HCT116 (cell line): ENCODE data around the gene SOWAHC.
A peak's percentile ranks its signal among the peaks of the same experiment; 100 is the strongest.

Experiments
- ATF3 ChIP-seq: IDR thresholded peaks from 2 replicates; pipeline ENCODE4 v1.6.1; 2012
- CEBPB ChIP-seq: IDR thresholded peaks from 2 replicates; pipeline ENCODE4 v1.6.1; 2012; ENCODE audit warnings: low read depth
- CTCF ChIP-seq, 3 experiments: fragments of 200-600 bp in 1 of 3; sonication (generic) in 1 of 3; IDR thresholded peaks in 2 of 3; conservative IDR thresholded peaks in 1 of 3; 2 replicates each; pipeline ENCODE4 v1.5.1; 2012 to 2017; ENCODE audit warnings: low read depth in 2 of 3, low read length in 2 of 3, antibody characterized with exemption in 1 of 3, borderline replicate concordance in 1 of 3, control low read depth in 1 of 3, mild to moderate bottlenecking in 1 of 3, mixed read lengths in 1 of 3, mixed run types in 1 of 3, moderate library complexity in 1 of 3; ENCODE audit not compliant: insufficient read depth in 1 of 3
- EZH2 ChIP-seq: fragments of 200-600 bp; sonication (generic); IDR thresholded peaks from 2 replicates; pipeline ENCODE4 v1.6.1; 2017; ENCODE audit warnings: antibody characterized with exemption, mixed run types
- FOSL1 ChIP-seq: IDR thresholded peaks from 2 replicates; pipeline ENCODE4 v1.6.1; 2012; ENCODE audit warnings: low read depth
- POLR2A ChIP-seq: IDR thresholded peaks from 2 replicates; pipeline ENCODE4 v1.7.0; 2011; ENCODE audit warnings: borderline replicate concordance; ENCODE audit not compliant: insufficient read depth, insufficient read length; ENCODE audit errors: extremely low read depth
- POLR2AphosphoS5 ChIP-seq: IDR thresholded peaks from 2 replicates; pipeline ENCODE4 v1.6.1; 2011; ENCODE audit warnings: mild to moderate bottlenecking, low read depth, low read length, moderate library complexity
- RAD21 ChIP-seq: IDR thresholded peaks from 2 replicates; pipeline ENCODE4 v1.6.1; 2012; ENCODE audit warnings: low read depth, mild to moderate bottlenecking
- SRF ChIP-seq: IDR thresholded peaks from 2 replicates; pipeline ENCODE4 v1.6.1; 2012; ENCODE audit warnings: low read depth
- TF ChIP-seq, protein P1 (sequence below): IDR thresholded peaks from 2 replicates; pipeline ENCODE4 v1.6.1; 2011; ENCODE audit warnings: mild to moderate bottlenecking, low read length, moderate library complexity; ENCODE audit not compliant: insufficient replicate concordance; ENCODE audit errors: extremely low read depth

DNA sequence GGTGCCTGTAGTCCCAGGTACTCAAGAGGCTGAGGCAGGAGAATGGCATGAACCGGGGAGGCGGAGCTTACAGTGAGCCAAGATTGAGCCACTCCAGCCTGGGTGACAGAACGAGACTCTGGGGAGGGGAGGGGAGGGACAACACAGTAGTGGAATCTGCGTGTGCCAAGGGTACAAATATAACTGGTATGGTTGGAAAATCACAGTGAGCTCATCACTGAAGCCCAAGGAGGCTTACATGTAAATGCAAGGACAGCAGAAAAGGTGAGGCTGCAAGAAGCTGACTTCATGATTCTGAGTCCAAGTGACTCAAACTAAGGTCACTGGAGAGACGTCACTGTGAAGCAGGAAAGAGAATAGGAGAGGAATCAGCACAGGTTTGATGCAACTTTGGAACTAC, 9.6 kb upstream of the SOWAHC start:
- no peak for TF ChIP-seq CTCF (IDR thresholded peaks at IDR 0.05 in 2 of 3, conservative IDR thresholded peaks at IDR 0.05 in 1 of 3; ENCODE audit: borderline replicate concordance in 1 of 3, insufficient read depth in 1 of 3, low read depth in 2 of 3, low read length in 2 of 3)
- no peak for TF ChIP-seq EZH2
- peak; percentile 40; the same call in 1 of the 2 replicates for TF ChIP-seq POLR2AphosphoS5
- TF ChIP-seq POLR2A, result no peak
- 0 out of 2 replicates have a peak, but pooled peaks have one; percentile 29 for TF ChIP-seq CEBPB
- peak; percentile 57; the same call in 1 of the 2 replicates for TF ChIP-seq ATF3
- TF ChIP-seq SRF, result no peak
- TF ChIP-seq FOSL1, result peak; percentile 57; the same call in 1 of the 2 replicates
- no peak for TF ChIP-seq RAD21
- TF ChIP-seq, protein P1, sequence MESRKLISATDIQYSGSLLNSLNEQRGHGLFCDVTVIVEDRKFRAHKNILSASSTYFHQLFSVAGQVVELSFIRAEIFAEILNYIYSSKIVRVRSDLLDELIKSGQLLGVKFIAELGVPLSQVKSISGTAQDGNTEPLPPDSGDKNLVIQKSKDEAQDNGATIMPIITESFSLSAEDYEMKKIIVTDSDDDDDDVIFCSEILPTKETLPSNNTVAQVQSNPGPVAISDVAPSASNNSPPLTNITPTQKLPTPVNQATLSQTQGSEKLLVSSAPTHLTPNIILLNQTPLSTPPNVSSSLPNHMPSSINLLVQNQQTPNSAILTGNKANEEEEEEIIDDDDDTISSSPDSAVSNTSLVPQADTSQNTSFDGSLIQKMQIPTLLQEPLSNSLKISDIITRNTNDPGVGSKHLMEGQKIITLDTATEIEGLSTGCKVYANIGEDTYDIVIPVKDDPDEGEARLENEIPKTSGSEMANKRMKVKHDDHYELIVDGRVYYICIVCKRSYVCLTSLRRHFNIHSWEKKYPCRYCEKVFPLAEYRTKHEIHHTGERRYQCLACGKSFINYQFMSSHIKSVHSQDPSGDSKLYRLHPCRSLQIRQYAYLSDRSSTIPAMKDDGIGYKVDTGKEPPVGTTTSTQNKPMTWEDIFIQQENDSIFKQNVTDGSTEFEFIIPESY, result no peak
